SK-N-DZ (cell line): ENCODE measurements around the gene ZNF92.
"Not testable (repeated sequence)": the region's sequence is repeated elsewhere in the genome, so short reads cannot be mapped to it uniquely, and the experiment has no call there.

Experiments used
- DNase-seq: peaks from one replicate; pipeline ENCODE4 v3.0.0-alpha.2; 2015; ENCODE audit warnings: low spot score

The ZNF92 gene

DNA sequence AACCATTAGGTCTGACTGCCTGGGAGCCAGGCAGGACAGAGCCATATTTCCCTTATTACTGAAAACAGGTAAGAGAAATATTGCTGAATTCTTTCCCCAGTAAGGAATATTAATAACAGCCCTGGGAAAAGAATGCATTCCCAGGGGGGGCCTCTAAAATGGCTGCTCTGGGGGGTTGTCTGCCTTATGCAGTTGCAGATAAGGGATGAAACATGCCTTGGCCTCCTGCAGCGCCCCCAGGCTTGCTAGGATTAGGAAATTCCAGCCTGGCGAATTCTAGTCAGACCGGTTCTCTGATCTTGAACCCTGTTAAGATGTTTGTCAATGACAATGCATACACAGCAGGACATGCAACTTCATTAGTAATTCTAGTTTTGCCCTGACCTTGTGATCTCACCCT is 49.6 kb downstream of the ZNF92 start:
- not testable (repeated sequence) for DNase-seq

DNA sequence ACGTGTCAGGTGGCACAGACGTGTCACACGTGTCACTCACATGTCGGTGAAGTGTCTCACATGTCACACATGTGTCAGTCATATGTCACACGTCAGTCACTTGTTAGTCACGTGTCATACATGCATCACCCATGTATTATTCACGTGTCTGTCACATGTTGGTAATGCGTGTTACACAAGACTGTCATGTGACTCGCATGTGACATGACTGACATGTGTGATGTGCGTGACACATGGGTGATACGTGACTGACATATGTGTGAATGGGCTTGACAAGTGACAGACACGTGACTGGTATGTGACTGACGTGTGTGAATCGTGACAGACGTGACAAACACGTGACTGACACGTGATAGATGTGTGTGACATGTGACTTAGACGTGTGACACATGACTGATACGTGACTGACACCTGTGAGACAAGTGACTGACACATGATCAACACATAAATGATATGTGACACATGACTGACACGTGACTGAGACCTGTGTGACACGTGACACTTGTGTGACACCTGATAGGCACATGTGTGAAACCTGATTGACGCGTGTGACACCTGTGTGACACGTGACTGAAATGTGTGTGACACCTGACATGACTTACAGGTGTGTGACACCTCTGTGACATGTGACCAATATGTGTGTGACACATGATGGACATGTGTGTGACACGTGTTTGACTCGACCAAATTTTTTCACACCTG is 56.1 kb downstream of the ZNF92 start:
- no peak for DNase-seq

DNA sequence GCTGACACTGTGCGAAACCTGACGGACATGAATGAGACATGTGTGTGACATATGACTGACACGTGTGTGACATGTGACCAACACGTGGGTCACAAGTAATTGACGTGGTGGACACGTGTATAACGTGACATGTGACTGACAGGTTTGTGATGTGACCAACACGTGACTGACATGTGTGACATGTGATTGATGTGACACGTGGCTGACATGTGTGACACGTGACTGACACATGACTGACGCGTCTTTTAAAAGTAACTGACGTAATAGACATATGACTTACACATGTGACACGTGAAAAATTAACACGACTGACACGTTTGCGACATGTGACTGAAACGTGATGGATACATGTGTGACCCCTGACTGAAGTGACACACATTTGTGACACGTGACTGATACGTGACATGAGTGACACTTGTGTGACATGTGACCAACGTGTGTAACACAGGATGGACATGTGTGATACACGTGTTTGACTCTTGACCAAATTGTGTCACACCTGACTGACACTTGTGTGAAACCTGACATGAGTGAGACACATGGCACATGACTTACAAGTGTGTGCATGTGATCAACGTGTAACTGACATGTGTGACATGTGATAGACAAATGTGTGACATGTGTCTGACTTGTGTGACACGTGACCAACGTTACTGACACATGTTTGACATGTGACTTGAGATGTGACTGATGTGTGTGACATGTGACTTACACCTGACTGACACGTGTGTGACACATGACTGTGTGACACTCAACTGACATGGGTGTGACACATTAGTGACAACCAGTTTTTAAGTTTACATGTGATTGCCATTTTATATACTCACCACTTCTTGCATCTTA is 56.9 kb downstream of the ZNF92 start:
- no peak for DNase-seq

DNA sequence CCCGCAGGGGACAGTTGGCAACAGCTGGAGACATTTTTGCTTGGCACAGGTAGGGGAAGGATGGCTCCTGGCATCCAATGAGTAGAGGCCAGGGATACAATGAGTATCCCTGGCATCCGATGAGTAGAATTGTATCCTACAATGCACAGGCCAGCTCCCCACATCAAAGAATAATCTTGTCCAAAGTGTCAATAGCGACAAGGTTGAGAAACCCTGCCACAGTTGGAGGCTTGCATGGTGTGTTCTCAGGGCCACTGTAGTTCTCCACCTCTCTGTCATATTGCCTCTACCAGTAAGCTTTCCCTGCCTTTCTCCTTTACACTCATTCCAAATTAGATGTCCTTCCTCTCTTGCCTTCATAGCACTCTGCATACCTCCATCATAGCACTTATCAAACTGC is 60.7 kb downstream of the ZNF92 start:
- no peak for DNase-seq

DNA sequence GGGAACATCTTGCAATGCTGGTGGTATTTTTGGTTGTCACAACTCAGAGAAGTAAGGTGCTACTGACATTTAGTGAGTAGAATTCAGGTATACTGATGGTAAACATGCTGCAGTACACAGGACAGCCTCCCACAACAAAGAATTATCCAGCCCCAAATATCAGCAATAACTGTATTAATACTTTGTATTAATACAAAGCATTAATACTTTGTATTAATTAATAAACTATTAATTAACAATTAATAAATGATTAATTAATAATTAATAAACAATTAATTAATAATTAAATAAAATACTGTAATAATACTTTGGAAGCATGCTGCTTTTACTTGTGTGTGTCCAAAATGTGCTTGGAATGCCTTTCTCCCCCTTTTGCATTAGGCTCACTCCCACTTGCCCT is 62.5 kb downstream of the ZNF92 start:
- DNase-seq = no peak

DNA sequence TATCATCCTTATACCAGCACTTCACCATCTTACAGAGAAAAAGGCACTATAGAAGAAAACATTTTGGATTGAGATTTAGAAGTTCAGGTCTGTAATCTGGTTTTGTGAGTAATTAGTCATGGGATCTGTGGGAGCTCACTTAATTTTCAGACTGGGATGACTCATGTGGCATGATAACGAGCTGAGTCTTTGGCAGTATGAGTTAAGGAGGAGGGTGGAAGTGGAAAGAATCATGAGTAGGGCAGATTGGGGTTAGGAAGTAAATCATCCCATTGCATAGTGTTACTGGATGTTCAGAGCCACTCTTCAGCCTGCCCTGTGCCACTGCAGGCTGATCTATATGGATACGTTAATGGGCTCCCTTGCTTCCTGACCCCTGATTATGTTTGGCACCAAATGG is 64.9 kb downstream of the ZNF92 start:
- no peak for DNase-seq

DNA sequence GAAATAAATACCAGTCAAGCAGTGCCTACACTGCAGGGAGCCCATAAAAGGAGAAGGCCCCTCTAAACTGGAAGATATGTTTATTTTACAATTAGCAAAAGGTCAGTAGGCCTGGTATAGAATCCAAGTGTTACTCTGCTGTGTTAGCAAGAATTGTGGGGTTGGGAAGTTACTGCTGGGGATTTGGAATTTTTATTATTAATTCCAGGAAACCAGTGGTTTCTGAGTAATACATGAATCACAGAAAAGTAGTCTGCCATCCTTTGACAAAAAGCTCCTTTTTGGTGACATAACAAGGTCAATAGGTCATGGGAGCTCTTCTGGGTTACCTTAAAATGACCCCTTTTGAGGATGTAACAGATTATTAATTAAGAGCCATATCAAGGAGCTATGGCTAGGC is 67.4 kb downstream of the ZNF92 start:
- no peak for DNase-seq

DNA sequence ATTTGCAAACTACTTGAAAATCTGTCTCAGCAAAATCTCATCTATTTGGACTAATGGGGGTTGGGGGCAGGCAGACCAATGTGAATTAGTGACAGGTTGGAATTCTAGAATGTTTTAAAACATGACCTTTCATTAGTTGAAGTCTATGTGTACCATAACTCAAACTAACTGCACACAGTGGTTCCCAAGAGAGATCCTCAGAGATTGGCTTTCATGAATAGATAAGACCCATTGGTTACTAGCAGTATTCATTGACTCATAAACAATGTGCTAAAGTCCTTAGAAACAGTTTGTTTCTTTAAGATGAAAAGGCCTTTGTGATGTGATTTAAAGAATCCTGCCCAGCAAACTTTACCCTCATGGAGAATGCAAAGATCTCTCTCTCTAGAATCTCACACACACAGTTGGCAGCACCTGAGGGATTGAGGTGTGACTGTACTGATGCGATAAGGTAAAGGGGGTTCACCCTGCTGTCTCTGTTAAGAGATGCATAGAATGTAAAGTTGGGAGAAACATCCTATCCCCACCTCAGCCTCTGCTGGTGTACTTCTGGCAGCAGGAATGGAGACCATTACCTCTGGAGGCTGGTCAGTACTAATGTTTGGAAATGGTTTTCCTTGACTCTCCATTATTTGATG is 70.7 kb downstream of the ZNF92 start:
- no peak for DNase-seq

DNA sequence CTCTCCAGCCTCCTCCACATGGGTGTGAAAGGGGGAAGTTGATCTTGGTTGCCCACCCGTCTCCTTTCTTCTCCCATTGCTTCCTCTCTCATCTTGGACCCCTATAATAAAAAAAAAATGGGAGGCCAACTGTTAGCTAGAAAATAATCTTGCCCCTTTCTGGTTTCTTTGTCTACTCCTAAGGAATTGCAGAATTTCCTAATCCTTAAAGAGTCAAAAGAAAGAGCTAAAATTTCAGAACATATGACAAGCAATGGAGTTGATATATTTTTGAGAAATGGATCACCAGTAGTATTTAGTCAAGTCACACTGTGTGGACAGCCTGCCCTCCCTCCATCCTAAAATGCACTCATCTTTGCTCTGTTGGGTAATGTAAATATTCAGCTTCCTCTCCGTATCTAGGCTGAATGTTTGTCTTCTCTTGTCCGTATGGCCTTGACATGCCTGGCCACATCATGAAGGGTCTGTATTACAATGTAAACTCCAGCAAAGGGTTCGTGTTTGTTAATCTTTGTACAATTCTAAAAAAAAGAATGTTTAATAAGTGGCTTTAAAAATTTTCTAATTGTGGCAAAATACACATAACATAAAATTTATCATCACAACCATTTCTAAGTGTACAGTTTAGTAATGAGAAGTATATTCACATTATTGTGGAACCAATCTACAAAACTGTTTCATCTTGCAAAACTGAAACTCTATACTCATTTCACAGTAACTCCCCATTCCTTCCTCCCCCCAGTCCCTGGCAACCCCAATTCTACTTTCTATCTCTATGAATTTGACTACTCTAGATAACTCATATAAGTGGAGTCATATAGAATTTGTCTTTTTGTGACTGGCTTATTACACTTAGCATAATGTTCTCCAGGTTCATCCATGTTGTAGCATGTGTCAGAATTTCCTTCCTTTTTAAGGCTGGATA is 71.5 kb downstream of the ZNF92 start:
- no peak for DNase-seq

DNA sequence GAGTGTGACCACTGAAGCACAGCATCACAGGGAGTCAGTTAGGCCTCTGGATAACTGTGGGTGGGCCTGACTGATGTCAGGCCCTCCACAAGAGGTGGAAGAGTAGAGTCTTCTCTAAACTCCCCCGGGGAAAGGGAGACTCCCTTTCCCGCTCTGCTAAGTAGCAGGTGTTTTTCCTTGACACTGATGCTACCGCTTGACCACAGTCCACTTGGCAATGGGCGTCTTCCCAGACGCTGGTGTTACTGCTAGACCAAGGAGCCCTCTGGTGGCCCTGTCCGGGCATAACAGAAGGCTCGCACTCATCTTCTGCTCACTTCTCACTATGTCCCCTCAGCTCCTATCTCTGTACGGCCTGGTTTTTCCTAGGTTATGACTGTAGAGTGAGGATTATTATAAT is 73.4 kb downstream of the ZNF92 start:
- DNase-seq = not testable (repeated sequence)

DNA sequence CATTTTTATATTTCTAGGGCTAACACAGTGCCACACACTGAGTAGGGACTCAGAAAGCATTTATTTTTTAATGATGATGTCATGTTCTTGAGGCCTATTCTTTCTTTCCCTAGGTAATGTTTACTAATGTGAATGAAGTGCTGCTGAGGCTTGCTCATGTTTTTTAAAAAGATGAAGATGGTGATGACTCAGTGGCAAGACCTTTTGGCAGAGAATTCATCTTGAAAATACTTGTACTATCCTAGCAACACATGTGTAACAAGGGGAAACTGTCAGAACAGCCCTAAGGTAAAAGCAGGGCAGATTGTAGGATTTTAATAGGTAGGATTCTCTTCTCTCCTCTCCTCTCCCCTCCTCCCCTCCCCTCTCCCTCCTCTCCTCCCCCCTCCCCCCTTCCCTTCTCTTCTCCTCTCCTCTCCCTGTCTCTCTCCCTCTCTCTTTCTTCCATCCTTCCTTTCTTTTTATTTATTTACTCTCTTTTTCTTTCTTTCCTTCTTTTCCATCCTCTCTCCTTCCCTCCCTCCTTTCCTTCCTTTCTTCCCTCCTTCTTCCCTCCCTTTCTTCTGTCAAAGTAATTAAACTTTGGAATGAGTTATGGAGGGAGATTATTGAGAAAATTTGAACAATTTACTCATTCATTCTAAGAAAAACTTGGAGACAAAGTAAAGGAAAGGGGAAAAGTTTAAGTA is 75.3 kb downstream of the ZNF92 start:
- DNase-seq = no peak

DNA sequence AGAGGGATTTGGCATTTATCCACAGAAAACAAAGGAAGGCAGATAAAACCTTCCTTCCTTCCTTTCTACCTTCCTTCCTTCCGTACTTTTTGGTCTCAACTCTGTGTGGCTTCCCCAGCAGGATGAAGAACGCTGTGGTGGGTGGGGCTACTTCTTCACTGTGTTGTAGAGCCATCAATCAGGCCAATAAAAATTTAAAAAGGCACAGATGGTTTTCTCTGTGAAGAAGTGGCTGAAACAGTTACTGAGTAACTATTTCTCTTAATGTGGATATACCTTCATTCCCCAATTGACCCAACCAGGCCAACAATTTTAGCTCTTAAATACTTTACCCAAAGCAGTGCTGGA is 75.8 kb downstream of the ZNF92 start:
- DNase-seq = no peak
